ENCODE results near the gene CAPS.
"Not testable (repeated sequence)": the region's sequence is repeated elsewhere in the genome, so short reads cannot be mapped to it uniquely, and the experiment has no call there.

CAPS gene

GRCh38 chr19:5883157-5883873, 30.7 kb upstream of the CAPS start:
- DNase-seq; H3K36me3 Mint-ChIP-seq; H3K27ac Mint-ChIP-seq; H3K4me1 Mint-ChIP-seq; ATAC-seq (replicated peaks); H3K9me3 Mint-ChIP-seq; H3K4me3 Mint-ChIP-seq: not testable (repeated sequence)
- peaks cover 15 to 37% of the 10 kb centered on the region in 2 donors for H3K27me3 Mint-ChIP-seq

- Mint-ChIP-seq H3K27ac (peak overlapping the region; percentile 14), H3K27me3 (peaks cover 20 to 33% of the 10 kb centered on the region in 2 donors)
- H3K4me3 Mint-ChIP-seq, H3K36me3 Mint-ChIP-seq, DNase-seq, H3K4me1 Mint-ChIP-seq, H3K9me3 Mint-ChIP-seq: not testable (repeated sequence)
- ATAC-seq (replicated peaks): peak; percentile 97
Observed at GRCh38 chr19:5884065-5884811, 29.8 kb upstream of the CAPS start.

GRCh38 chr19:5889288-5889971, 24.6 kb upstream of the CAPS start:
- Mint-ChIP-seq H3K27ac (no peak overlapping the region), H3K9me3 (peaks cover 0 to 2% of the 10 kb centered on the region in 2 donors), H3K4me1 (peaks cover 4 to 9% of the 10 kb centered on the region in 2 donors), H3K36me3 (peaks cover 2 to 3% of the 10 kb centered on the region in 2 donors), H3K27me3 (peaks cover 26 to 40% of the 10 kb centered on the region in 2 donors), H3K4me3 (no peak overlapping the region)
- DNase-seq: no peak
- ATAC-seq (replicated peaks): no peak

GRCh38 chr19:5890099-5890498, 24.0 kb upstream of the CAPS start:
- Mint-ChIP-seq H3K4me1 (peaks cover 4 to 7% of the 10 kb centered on the region in 2 donors), H3K36me3 (peaks cover 4 to 6% of the 10 kb centered on the region in 2 donors), H3K27me3 (peaks cover 26 to 40% of the 10 kb centered on the region in 2 donors), H3K27ac (no peak overlapping the region), H3K9me3 (peaks cover 0 to 2% of the 10 kb centered on the region in 2 donors), H3K4me3 (no peak overlapping the region)
- DNase-seq: no peak
- peak in 1 of 2 donors; percentile 7 for ATAC-seq (replicated peaks)

GRCh38 chr19:5891572-5891937, 22.5 kb upstream of the CAPS start:
- Mint-ChIP-seq H3K27ac (peak overlapping the region; percentile 14), H3K4me3 (peak overlapping the region in 1 of 2 donors; percentile 58), H3K36me3 (peaks cover 10 to 14% of the 10 kb centered on the region in 2 donors), H3K27me3 (peaks cover 23 to 32% of the 10 kb centered on the region in 2 donors), H3K4me1 (peaks cover 5 to 7% of the 10 kb centered on the region in 2 donors), H3K9me3 (no peaks in the 10 kb centered on the region)
- DNase-seq (no peak), ATAC-seq (replicated peaks) (peak in 1 of 2 donors; percentile 9)

- Mint-ChIP-seq H3K4me1 (peaks cover 5 to 7% of the 10 kb centered on the region in 2 donors), H3K9me3 (no peaks in the 10 kb centered on the region), H3K27ac (peak overlapping the region; percentile 90), H3K4me3 (peak overlapping the region in 1 of 2 donors; percentile 58), H3K36me3 (peaks cover 10 to 14% of the 10 kb centered on the region in 2 donors), H3K27me3 (peaks cover 20 to 28% of the 10 kb centered on the region in 2 donors)
- ATAC-seq (replicated peaks) (peak; percentile 63 to 72), DNase-seq (no peak)
Observed at GRCh38 chr19:5891938-5892771, 21.9 kb upstream of the CAPS start.

- Mint-ChIP-seq H3K4me3 (no peak overlapping the region), H3K4me1 (peaks cover 5 to 7% of the 10 kb centered on the region in 2 donors), H3K36me3 (peaks cover 10 to 15% of the 10 kb centered on the region in 2 donors), H3K27ac (no peak overlapping the region), H3K27me3 (peaks cover 20 to 28% of the 10 kb centered on the region in 2 donors), H3K9me3 (no peaks in the 10 kb centered on the region)
- ATAC-seq (replicated peaks) (no peak), DNase-seq (no peak)
Observed at GRCh38 chr19:5892772-5893275, 21.2 kb upstream of the CAPS start.

GRCh38 chr19:5893296-5893903, 20.7 kb upstream of the CAPS start:
- no peak overlapping the region for H3K27ac Mint-ChIP-seq
- DNase-seq (no peak), ATAC-seq (replicated peaks) (no peak)
- peaks cover 15 to 20% of the 10 kb centered on the region in 2 donors for H3K36me3 Mint-ChIP-seq
- peaks cover 8 to 13% of the 10 kb centered on the region in 2 donors for H3K4me1 Mint-ChIP-seq
- H3K27me3 Mint-ChIP-seq: peaks cover 20 to 28% of the 10 kb centered on the region in 2 donors
- H3K9me3 Mint-ChIP-seq: no peaks in the 10 kb centered on the region
- no peak overlapping the region for H3K4me3 Mint-ChIP-seq

GRCh38 chr19:5893907-5894703, 19.9 kb upstream of the CAPS start:
- Mint-ChIP-seq H3K4me1 (peaks cover 8 to 16% of the 10 kb centered on the region in 2 donors), H3K4me3 (no peak overlapping the region), H3K36me3 (peaks cover 15 to 20% of the 10 kb centered on the region in 2 donors), H3K9me3 (no peaks in the 10 kb centered on the region), H3K27ac (no peak overlapping the region), H3K27me3 (peaks cover 16 to 23% of the 10 kb centered on the region in 2 donors)
- no peak for ATAC-seq (replicated peaks)
- no peak for DNase-seq

- peaks cover 8 to 17% of the 10 kb centered on the region in 2 donors for H3K4me1 Mint-ChIP-seq
- no peak overlapping the region for H3K27ac Mint-ChIP-seq
- H3K9me3 Mint-ChIP-seq: no peaks in the 10 kb centered on the region
- H3K4me3 Mint-ChIP-seq: no peak overlapping the region
- peaks cover 16 to 22% of the 10 kb centered on the region in 2 donors for H3K36me3 Mint-ChIP-seq
- H3K27me3 Mint-ChIP-seq: peaks cover 10 to 16% of the 10 kb centered on the region in 2 donors
- ATAC-seq (replicated peaks): no peak
- no peak for DNase-seq
Observed at GRCh38 chr19:5894704-5895349, 19.2 kb upstream of the CAPS start.

GRCh38 chr19:5895409-5895808, 18.6 kb upstream of the CAPS start:
- Mint-ChIP-seq H3K9me3 (no peaks in the 10 kb centered on the region), H3K27ac (no peak overlapping the region), H3K36me3 (peaks cover 22 to 27% of the 10 kb centered on the region in 2 donors), H3K4me1 (peaks cover 13 to 22% of the 10 kb centered on the region in 2 donors), H3K4me3 (no peak overlapping the region), H3K27me3 (peaks cover 8 to 11% of the 10 kb centered on the region in 2 donors)
- DNase-seq (no peak), ATAC-seq (replicated peaks) (no peak)

GRCh38 chr19:5895890-5896289, 18.2 kb upstream of the CAPS start:
- Mint-ChIP-seq H3K4me3 (no peak overlapping the region), H3K27ac (no peak overlapping the region)

More at GRCh38 chr19:5895890-5896289, 18.2 kb upstream of the CAPS start:
- Mint-ChIP-seq H3K4me1 (peaks cover 13 to 24% of the 10 kb centered on the region in 2 donors), H3K9me3 (no peaks in the 10 kb centered on the region), H3K36me3 (peaks cover 23 to 28% of the 10 kb centered on the region in 2 donors), H3K27me3 (peaks cover 8 to 11% of the 10 kb centered on the region in 2 donors)
- no peak for DNase-seq
- no peak for ATAC-seq (replicated peaks)
